Hepatocyte (in vitro differentiated cells): Measurements from ENCODE around the gene AP3S2. TPM values are rescaled to one million over a fixed set of nuclear protein-coding genes. Genes with fewer than 3 reads are reported as not detected.

ENCODE experiments used
- DNase-seq: peaks from one replicate; pipeline ENCODE4 v3.0.0-alpha.2; 2016; ENCODE audit warnings: low spot score
- H2AFZ ChIP-seq: fragments of 200-600 bp; sonication (generic); 2 replicates; pipeline ENCODE4 v1.6.0; 2016; ENCODE audit warnings: antibody characterized with exemption, mild to moderate bottlenecking
- H3K27ac ChIP-seq: fragments of 200-600 bp; sonication (generic); 2 replicates; pipeline ENCODE4 v1.5.1; 2016; ENCODE audit warnings: mild to moderate bottlenecking
- H3K27me3 ChIP-seq: fragments of 200-600 bp; sonication (generic); 2 replicates; pipeline ENCODE4 v1.6.1; 2016
- H3K36me3 ChIP-seq: fragments of 200-600 bp; sonication (generic); replicated peaks from 2 replicates; pipeline ENCODE4 v1.5.1; 2016; ENCODE audit warnings: low read depth; ENCODE audit not compliant: insufficient read depth
- H3K4me1 ChIP-seq: fragments of 200-600 bp; sonication (generic); 2 replicates; pipeline ENCODE4 v1.5.1; 2016; ENCODE audit warnings: mild to moderate bottlenecking, moderate library complexity; ENCODE audit not compliant: insufficient read depth
- H3K4me2 ChIP-seq: fragments of 200-600 bp; sonication (generic); 2 replicates; pipeline ENCODE4 v1.6.0; 2016
- H3K4me3 ChIP-seq: fragments of 200-600 bp; sonication (generic); 2 replicates; pipeline ENCODE4 v1.5.1; 2016; ENCODE audit warnings: mild to moderate bottlenecking
- H3K79me2 ChIP-seq: fragments of 200-600 bp; sonication (generic); 2 replicates; pipeline ENCODE4 v1.6.0; 2017; ENCODE audit warnings: mild to moderate bottlenecking
- H3K9me2 ChIP-seq: fragments of 200-600 bp; sonication (generic); replicated peaks from 2 replicates; pipeline ENCODE4 v1.6.0; 2017; ENCODE audit warnings: mild to moderate bottlenecking; ENCODE audit not compliant: insufficient read depth
- H3K9me3 ChIP-seq: fragments of 200-600 bp; sonication (generic); 2 replicates; pipeline ENCODE4 v1.5.1; 2016; ENCODE audit warnings: low read depth, mild to moderate bottlenecking
- H4K20me1 ChIP-seq: fragments of 200-600 bp; sonication (generic); 2 replicates; pipeline ENCODE4 v1.6.0; 2016; ENCODE audit warnings: mild to moderate bottlenecking; ENCODE audit not compliant: insufficient read depth, poor library complexity, severe bottlenecking
- CTCF ChIP-seq: fragments of 200-600 bp; sonication (generic); IDR thresholded peaks from 2 replicates; pipeline ENCODE4 v1.5.1; 2016; ENCODE audit warnings: antibody characterized with exemption, mild to moderate bottlenecking; ENCODE audit not compliant: poor library complexity
- EZH2 ChIP-seq: fragments of 200-600 bp; sonication (generic); IDR thresholded peaks from 2 replicates; pipeline ENCODE4 v1.6.1; 2016; ENCODE audit warnings: antibody characterized with exemption, mild to moderate bottlenecking, borderline replicate concordance
- EZH2phosphoT487 ChIP-seq: fragments of 200-600 bp; sonication (generic); IDR thresholded peaks from one replicate; pipeline ENCODE4 v1.6.1; 2018; ENCODE audit warnings: antibody characterized with exemption, mild to moderate bottlenecking, low read depth, moderate library complexity; ENCODE audit not compliant: unreplicated experiment, severe bottlenecking
- WGBS: methylation state at CpG from one replicate; pipeline ENCODE4 v1.1.6; 2016; ENCODE audit warnings: low lambda C conversion rate; ENCODE audit errors: missing lambda C conversion rate; 5-methylcytosine and 5-hydroxymethylcytosine counted together
- polyA plus RNA-seq: library from polyadenylated mRNA; unstranded; fragments of >200 nt; fragmentation: Nextera tagmentation; extraction: Ambion mirVana; gene quantifications from 2 replicates; pipeline ENCODE4 v1.2.1, GENCODE V29; 2016
- total RNA-seq: library from RNA; depleted of rRNA; stranded (reverse); fragments of >200 nt; gene quantifications from 2 replicates; pipeline ENCODE4 v1.2.3, GENCODE V29; 2014

AP3S2 gene
- total and polyA plus RNA-seq, 2 experiments from 2014 or later = 14.2 to 61.2 TPM

- Histone ChIP-seq H3K4me2 (no peak overlapping the region), H3K27me3 (no peaks in the 10 kb centered on the region), H3K36me3 (no peaks in the 10 kb centered on the region), H3K9me3 (no peaks in the 10 kb centered on the region), H3K9me2 (no peaks in the 10 kb centered on the region), H3K79me2 (no peaks in the 10 kb centered on the region), H3K4me1 (peaks cover 15% of the 10 kb centered on the region), H3K27ac (no peak overlapping the region), H4K20me1 (no peaks in the 10 kb centered on the region), H3K4me3 (no peak overlapping the region), H2AFZ (no peak overlapping the region)
- no peak for TF ChIP-seq CTCF
- TF ChIP-seq EZH2 = no peak
- TF ChIP-seq EZH2phosphoT487 = no peak
- no peak for DNase-seq
- 69% methylated on average over 8 of the region's 8 CpGs for WGBS
Measured at GRCh38 chr15:89829161-89829560, 64.6 kb downstream of the AP3S2 start.

- H3K9me3 ChIP-seq = no peaks in the 10 kb centered on the region
- H3K27me3 ChIP-seq = no peaks in the 10 kb centered on the region
- 53% methylated on average over 17 of the region's 17 CpGs for WGBS
- no peak for DNase-seq
- no peaks in the 10 kb centered on the region for H3K79me2 ChIP-seq
- no peak overlapping the region for H3K4me2 ChIP-seq
- no peak overlapping the region for H3K4me3 ChIP-seq
- no peaks in the 10 kb centered on the region for H4K20me1 ChIP-seq
- peaks cover 15% of the 10 kb centered on the region for H3K4me1 ChIP-seq
- H2AFZ ChIP-seq = no peak overlapping the region
- peak overlapping the region; percentile 0 for H3K27ac ChIP-seq
- TF ChIP-seq EZH2 = no peak
- no peak for TF ChIP-seq EZH2phosphoT487
- TF ChIP-seq CTCF = no peak
- no peaks in the 10 kb centered on the region for H3K36me3 ChIP-seq
- no peaks in the 10 kb centered on the region for H3K9me2 ChIP-seq
Measured at GRCh38 chr15:89828281-89829145, 65.3 kb downstream of the AP3S2 start.

GRCh38 chr15:89827829-89828228, 66.0 kb downstream of the AP3S2 start:
- TF ChIP-seq CTCF (no peak), EZH2phosphoT487 (no peak)
- H3K27me3 ChIP-seq = no peaks in the 10 kb centered on the region
- H3K4me3 ChIP-seq = no peak overlapping the region
- 94% methylated on average over 3 of the region's 4 CpGs for WGBS
- no peak overlapping the region for H3K4me2 ChIP-seq
- no peak overlapping the region for H3K27ac ChIP-seq
- H3K9me3 ChIP-seq = no peaks in the 10 kb centered on the region
- no peaks in the 10 kb centered on the region for H3K36me3 ChIP-seq
- no peaks in the 10 kb centered on the region for H4K20me1 ChIP-seq
- H3K9me2 ChIP-seq = no peaks in the 10 kb centered on the region
- DNase-seq = no peak
- no peaks in the 10 kb centered on the region for H3K79me2 ChIP-seq
- H3K4me1 ChIP-seq = peaks cover 15% of the 10 kb centered on the region
- no peak overlapping the region for H2AFZ ChIP-seq
